Measurements from ENCODE around the gene UBE2L3. TPM values are rescaled to one million over a fixed set of nuclear protein-coding genes. Genes with fewer than 3 reads are reported as not detected.

UBE2L3 gene
- total and polyA plus RNA-seq, 10 of the 15 experiments (the other 5 are each of a cell fraction or from before 2014, with no cell fraction given) = 55.7 to 168 (median 113) TPM

DNA sequence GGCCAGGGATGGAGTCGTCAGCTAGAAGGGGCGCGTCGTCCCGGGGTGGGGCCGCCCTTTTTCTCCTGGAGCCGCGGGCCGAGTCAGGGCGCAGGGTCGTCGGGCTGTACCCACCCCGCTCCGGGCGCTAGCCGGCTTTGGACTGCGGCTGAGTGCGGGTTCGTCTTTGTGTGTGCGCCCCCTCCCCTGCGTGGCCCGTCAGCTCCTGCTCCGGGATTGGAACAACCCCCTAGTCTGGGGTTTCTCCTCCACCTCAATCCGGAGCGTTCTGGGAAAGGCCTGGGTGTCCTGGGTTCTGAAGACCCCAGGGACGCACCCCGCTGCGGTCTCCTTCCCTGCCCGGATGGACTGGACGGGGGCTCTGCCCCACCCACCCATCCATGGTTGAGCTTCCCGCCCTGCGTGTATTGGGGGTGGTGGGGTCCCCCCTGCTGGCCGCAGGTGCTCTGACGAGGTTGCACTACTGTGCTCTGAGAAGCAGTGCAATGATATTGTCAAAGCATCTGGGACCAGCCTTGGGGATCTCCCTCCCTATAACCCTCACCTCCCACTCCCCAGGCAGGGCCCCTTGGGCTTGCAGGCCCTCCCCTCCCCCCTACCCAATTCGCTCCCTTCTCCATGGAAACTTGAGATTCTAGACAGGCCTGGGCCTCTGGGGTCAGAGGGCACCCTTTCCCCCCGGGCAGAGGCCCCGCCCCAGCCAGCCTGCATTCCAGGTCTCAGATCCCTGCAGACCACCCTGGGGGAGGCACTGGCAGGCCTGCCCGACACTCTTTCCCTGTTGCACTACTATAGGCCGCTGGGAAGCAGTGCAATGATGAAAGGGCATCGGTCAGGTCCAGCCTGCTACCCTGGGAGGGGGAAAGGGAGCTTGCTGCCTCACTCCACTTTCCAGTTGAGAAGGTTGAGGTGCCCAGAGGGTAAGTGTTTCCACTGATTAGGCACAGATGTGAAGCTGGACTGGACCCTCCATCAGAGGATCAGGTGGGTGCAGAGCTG lies 85.3 kb downstream of the UBE2L3 start:
- intact Hi-C loops (cut with micrococcal nuclease; ENCODE audit: unreplicated experiment) (no loop called here), in situ Hi-C loops (cut with MboI) (no loop called here)
- ChIA-PET CTCF (interaction anchor here (2.1 to 3.0 kb wide), 2 partner anchors 10 to 24 kb away, joined by 6 to 10 read pairs; partner anchors contain the start of gene YDJC), POLR2A (interaction anchor here (0.5 to 1.6 kb wide), 7 partner anchors 11 to 181 kb away, joined by 3 to 6 read pairs (median 3); partner anchors contain the start of genes PPIL2 and SDF2L1), SMC1A (ENCODE audit: uncharacterized antibody, unreplicated experiment) (interaction anchor here (0.8 to 2.4 kb wide), 3 partner anchors 11 to 285 kb away, joined by 3 to 8 read pairs (median 3); partner anchors contain the start of gene SDF2L1), RAD21 (ENCODE audit: unreplicated experiment) (interaction anchor here (1.9 kb wide), 1 partner anchor 11 kb away, joined by 5 read pairs; the partner anchor contains the start of gene SDF2L1)
- H3K4me2 ChIP-seq (ENCODE audit: control insufficient read depth, insufficient read depth) = peak overlapping the region; percentile 90
- H4K20me1 ChIP-seq (ENCODE audit: control insufficient read depth, insufficient read depth) = no peaks in the 10 kb centered on the region
- peaks cover 7% of the 10 kb centered on the region for H3K79me2 ChIP-seq (ENCODE audit: control insufficient read depth, insufficient read depth, low read length)
- no peaks in the 10 kb centered on the region for H3K27me3 ChIP-seq (replicated peaks in 1 of 2; ENCODE audit: control insufficient read depth in 2 of 2, insufficient read depth in 2 of 2, low read length in 1 of 2)
- H3K9me3 ChIP-seq (replicated peaks; ENCODE audit: control insufficient read depth, insufficient read depth, low read length) = no peaks in the 10 kb centered on the region
- FAIRE-seq (no peak), DNase-seq (ENCODE audit: low read depth, low spot score) (no peak), ATAC-seq (peak; percentile 13)
- WGBS (ENCODE audit: insufficient coverage, insufficient replicate concordance, low lambda C conversion rate, missing lambda C conversion rate) = 13% methylated on average over 40 of the region's 40 CpGs
- H2AFZ ChIP-seq (ENCODE audit: control insufficient read depth, low read depth, low read length) = peak overlapping the region; percentile 90
- H3K27ac ChIP-seq (ENCODE audit: control insufficient read depth, insufficient read depth) = peak overlapping the region; percentile 82
- H3K4me3 ChIP-seq = peak overlapping the region; percentile 73
- H3K4me1 ChIP-seq (ENCODE audit: control insufficient read depth, insufficient read depth, low read length) = peaks cover 3% of the 10 kb centered on the region
- no TSS peak for BruUV-seq (replicated peaks)
- TF ChIP-seq, protein P1, sequence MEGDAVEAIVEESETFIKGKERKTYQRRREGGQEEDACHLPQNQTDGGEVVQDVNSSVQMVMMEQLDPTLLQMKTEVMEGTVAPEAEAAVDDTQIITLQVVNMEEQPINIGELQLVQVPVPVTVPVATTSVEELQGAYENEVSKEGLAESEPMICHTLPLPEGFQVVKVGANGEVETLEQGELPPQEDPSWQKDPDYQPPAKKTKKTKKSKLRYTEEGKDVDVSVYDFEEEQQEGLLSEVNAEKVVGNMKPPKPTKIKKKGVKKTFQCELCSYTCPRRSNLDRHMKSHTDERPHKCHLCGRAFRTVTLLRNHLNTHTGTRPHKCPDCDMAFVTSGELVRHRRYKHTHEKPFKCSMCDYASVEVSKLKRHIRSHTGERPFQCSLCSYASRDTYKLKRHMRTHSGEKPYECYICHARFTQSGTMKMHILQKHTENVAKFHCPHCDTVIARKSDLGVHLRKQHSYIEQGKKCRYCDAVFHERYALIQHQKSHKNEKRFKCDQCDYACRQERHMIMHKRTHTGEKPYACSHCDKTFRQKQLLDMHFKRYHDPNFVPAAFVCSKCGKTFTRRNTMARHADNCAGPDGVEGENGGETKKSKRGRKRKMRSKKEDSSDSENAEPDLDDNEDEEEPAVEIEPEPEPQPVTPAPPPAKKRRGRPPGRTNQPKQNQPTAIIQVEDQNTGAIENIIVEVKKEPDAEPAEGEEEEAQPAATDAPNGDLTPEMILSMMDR (IDR thresholded peaks at IDR 0.05 in 2 of 3, conservative IDR thresholded peaks at IDR 0.05 in 1 of 3; ENCODE audit: control insufficient read depth in 2 of 3, extremely low read depth in 1 of 3, insufficient read depth in 1 of 3, low read depth in 3 of 3, low read length in 3 of 3) = 0 out of 6 replicates have a peak, but pooled peaks of 1 of the 3 experiments have one; percentile 15
- TF ChIP-seq, protein P2, sequence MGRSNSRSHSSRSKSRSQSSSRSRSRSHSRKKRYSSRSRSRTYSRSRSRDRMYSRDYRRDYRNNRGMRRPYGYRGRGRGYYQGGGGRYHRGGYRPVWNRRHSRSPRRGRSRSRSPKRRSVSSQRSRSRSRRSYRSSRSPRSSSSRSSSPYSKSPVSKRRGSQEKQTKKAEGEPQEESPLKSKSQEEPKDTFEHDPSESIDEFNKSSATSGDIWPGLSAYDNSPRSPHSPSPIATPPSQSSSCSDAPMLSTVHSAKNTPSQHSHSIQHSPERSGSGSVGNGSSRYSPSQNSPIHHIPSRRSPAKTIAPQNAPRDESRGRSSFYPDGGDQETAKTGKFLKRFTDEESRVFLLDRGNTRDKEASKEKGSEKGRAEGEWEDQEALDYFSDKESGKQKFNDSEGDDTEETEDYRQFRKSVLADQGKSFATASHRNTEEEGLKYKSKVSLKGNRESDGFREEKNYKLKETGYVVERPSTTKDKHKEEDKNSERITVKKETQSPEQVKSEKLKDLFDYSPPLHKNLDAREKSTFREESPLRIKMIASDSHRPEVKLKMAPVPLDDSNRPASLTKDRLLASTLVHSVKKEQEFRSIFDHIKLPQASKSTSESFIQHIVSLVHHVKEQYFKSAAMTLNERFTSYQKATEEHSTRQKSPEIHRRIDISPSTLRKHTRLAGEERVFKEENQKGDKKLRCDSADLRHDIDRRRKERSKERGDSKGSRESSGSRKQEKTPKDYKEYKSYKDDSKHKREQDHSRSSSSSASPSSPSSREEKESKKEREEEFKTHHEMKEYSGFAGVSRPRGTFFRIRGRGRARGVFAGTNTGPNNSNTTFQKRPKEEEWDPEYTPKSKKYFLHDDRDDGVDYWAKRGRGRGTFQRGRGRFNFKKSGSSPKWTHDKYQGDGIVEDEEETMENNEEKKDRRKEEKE (IDR thresholded peaks at IDR 0.05) = no peak
- no peak for TF ChIP-seq STAT1 (conservative IDR thresholded peaks at IDR 0.05)
- peaks cover 3% of the 10 kb centered on the region in 2 experiments for H3K36me3 ChIP-seq (ENCODE audit: control insufficient read depth in 2 of 2, insufficient read depth in 2 of 2, low read length in 1 of 2)
- peak overlapping the region; percentile 95 for H3K9ac ChIP-seq (ENCODE audit: control insufficient read depth, insufficient read depth, low read length)
